Neuronal stem cell (in vitro differentiated cells): ENCODE results near the gene CCDC136. TPM values are rescaled to one million over a fixed set of nuclear protein-coding genes. Genes with fewer than 3 reads are reported as not detected.

ENCODE experiments used
- DNase-seq: peaks from one replicate; pipeline ENCODE4 v3.0.0-alpha.2; 2013; ENCODE audit warnings: low spot score
- H2AFZ ChIP-seq: one replicate; pipeline ENCODE4 v1.6.1; 2013; ENCODE audit warnings: mild to moderate bottlenecking, low read length, inconsistent platforms
- H2AK5ac ChIP-seq: 2 replicates; pipeline ENCODE4 v1.6.1; 2013; ENCODE audit warnings: low read depth, mild to moderate bottlenecking, inconsistent platforms, low read length, moderate library complexity, mixed read lengths
- H2BK120ac ChIP-seq: 2 replicates; pipeline ENCODE4 v1.6.1; 2013; ENCODE audit warnings: low read depth, mild to moderate bottlenecking, inconsistent platforms, low read length, moderate library complexity, mixed read lengths
- H2BK12ac ChIP-seq: one replicate; pipeline ENCODE4 v1.6.1; 2013; ENCODE audit warnings: low read length, inconsistent platforms
- H2BK15ac ChIP-seq: 2 replicates; pipeline ENCODE4 v1.6.1; 2013; ENCODE audit warnings: mild to moderate bottlenecking, low read length, inconsistent platforms, mixed read lengths
- H2BK5ac ChIP-seq: one replicate; pipeline ENCODE4 v1.6.1; 2013; ENCODE audit warnings: inconsistent platforms, mild to moderate bottlenecking, low read length, moderate library complexity
- H3K14ac ChIP-seq: one replicate; pipeline ENCODE4 v1.6.1; 2013; ENCODE audit warnings: low read length, inconsistent platforms
- H3K18ac ChIP-seq: 2 replicates; pipeline ENCODE4 v1.6.1; 2013; ENCODE audit warnings: low read length, inconsistent platforms
- H3K23ac ChIP-seq: 2 replicates; pipeline ENCODE4 v1.6.1; 2013; ENCODE audit warnings: low read depth, mild to moderate bottlenecking, mixed read lengths, low read length, inconsistent platforms; ENCODE audit not compliant: poor library complexity
- H3K27ac ChIP-seq: replicated peaks from 3 replicates; pipeline ENCODE4 v1.5.1; 2013; ENCODE audit warnings: low read length, inconsistent platforms
- H3K27me3 ChIP-seq, 3 experiments: 2 replicates each; pipeline ENCODE4 v1.6.1; 2013; ENCODE audit warnings: low read length in 3 of 3, mild to moderate bottlenecking in 2 of 3, inconsistent platforms in 1 of 3, low read depth in 1 of 3, mixed read lengths in 1 of 3, moderate library complexity in 1 of 3; ENCODE audit not compliant: control insufficient read depth in 3 of 3, insufficient read depth in 3 of 3
- H3K36me3 ChIP-seq, 2 donors: replicated peaks in 1 of 2; 2 replicates each; pipeline ENCODE4 v1.6.1; 2013; ENCODE audit warnings: low read length in 2 of 2; ENCODE audit not compliant: control insufficient read depth in 2 of 2, insufficient read depth in 2 of 2
- H3K4ac ChIP-seq: 2 replicates; pipeline ENCODE4 v1.6.1; 2013; ENCODE audit warnings: inconsistent platforms, mild to moderate bottlenecking, low read length, moderate library complexity
- H3K4me1 ChIP-seq, 2 donors: 1 replicate in 1 of 2; 2 replicates in 1 of 2; pipeline ENCODE4 v1.6.1; 2013; ENCODE audit warnings: low read length in 2 of 2, low read depth in 1 of 2; ENCODE audit not compliant: control insufficient read depth in 2 of 2, insufficient read depth in 1 of 2
- H3K4me2 ChIP-seq: one replicate; pipeline ENCODE4 v1.6.1; 2013; ENCODE audit warnings: mild to moderate bottlenecking, low read length, inconsistent platforms; ENCODE audit not compliant: insufficient read depth, poor library complexity, severe bottlenecking
- H3K4me3 ChIP-seq, 2 donors: 2 replicates each; pipeline ENCODE4 v1.5.1; 2013; ENCODE audit warnings: low read length in 2 of 2, mild to moderate bottlenecking in 2 of 2, inconsistent platforms in 1 of 2, moderate library complexity in 1 of 2
- H3K79me1 ChIP-seq: one replicate; pipeline ENCODE4 v1.6.1; 2013; ENCODE audit warnings: low read depth, mild to moderate bottlenecking, inconsistent platforms, low read length, moderate library complexity
- H3K9ac ChIP-seq: one replicate; pipeline ENCODE4 v1.6.1; 2013; ENCODE audit warnings: mild to moderate bottlenecking, low read depth, low read length, inconsistent platforms; ENCODE audit not compliant: poor library complexity
- H3K9me3 ChIP-seq, 2 donors: replicated peaks in 1 of 2; 2 replicates each; pipeline versions ENCODE3 to v1.6.1; 2013; ENCODE audit warnings: low read length in 2 of 2, mild to moderate bottlenecking in 2 of 2, inconsistent platforms in 1 of 2, low read depth in 1 of 2, mixed read lengths in 1 of 2, moderate library complexity in 1 of 2; ENCODE audit not compliant: control insufficient read depth in 2 of 2, insufficient read depth in 1 of 2
- H4K8ac ChIP-seq: one replicate; pipeline ENCODE4 v1.6.1; 2013; ENCODE audit warnings: low read depth, mild to moderate bottlenecking, inconsistent platforms, low read length, moderate library complexity
- H4K91ac ChIP-seq: one replicate; pipeline ENCODE4 v1.6.1; 2013; ENCODE audit warnings: low read length, low read depth, mild to moderate bottlenecking, inconsistent platforms; ENCODE audit not compliant: poor library complexity
- WGBS, 2 donors: extraction: QIAGEN DNeasy Blood & Tissue Kit; methylation state at CpG; one replicate each; pipeline ENCODE4 v1.1.7; 2013; ENCODE audit warnings: missing lambda C conversion rate in 2 of 2, mixed read lengths in 1 of 2; ENCODE audit not compliant: insufficient read length in 2 of 2, insufficient replicate concordance in 1 of 2; ENCODE audit errors: extremely low coverage in 2 of 2; 5-methylcytosine and 5-hydroxymethylcytosine counted together
- small RNA-seq: library from polyadenylated mRNA; stranded (forward); fragments of <200 nt; extraction: miRNeasy Mini kit (QIAGEN cat#:217004); gene quantifications from one replicate; pipeline ENCODE3, GENCODE V24; 2013; ENCODE audit not compliant: insufficient read depth

Gene CCDC136

GRCh38 chr7:128869944-128870285 lies 78.1 kb downstream of the CCDC136 start:
- Histone ChIP-seq H3K36me3 (peaks cover 13 to 14% of the 10 kb centered on the region in 2 donors), H3K14ac (no peak overlapping the region), H2BK5ac (no peak overlapping the region), H4K8ac (no peak overlapping the region), H3K4me2 (peak overlapping the region; percentile 99), H3K18ac (peak overlapping the region; percentile 92), H3K27ac (no peak overlapping the region), H3K27me3 (peaks cover 0 to 40% (median 34%) of the 10 kb centered on the region in 3 experiments), H3K79me1 (no peaks in the 10 kb centered on the region), H2BK120ac (no peak overlapping the region), H3K9ac (no peak overlapping the region), H3K23ac (no peak overlapping the region), H3K9me3 (no peaks in the 10 kb centered on the region), H4K91ac (no peak overlapping the region), H2BK15ac (peak overlapping the region; percentile 66), H2BK12ac (no peak overlapping the region), H2AFZ (peak overlapping the region; percentile 98), H3K4me3 (peak overlapping the region; percentile 46 to 79), H3K4ac (no peak overlapping the region), H2AK5ac (peak overlapping the region; percentile 36), H3K4me1 (peaks cover 0 to 11% of the 10 kb centered on the region in 2 donors)
- DNase-seq: peak; percentile 32
- WGBS, 2 donors: no CpG with 5 or more reads among the region's 30 CpGs

- DNase-seq: no peak
- Histone ChIP-seq H2BK12ac (no peak overlapping the region), H3K27me3 (peaks cover 0 to 42% (median 40%) of the 10 kb centered on the region in 3 experiments), H3K9ac (no peak overlapping the region), H4K91ac (no peak overlapping the region), H3K4me3 (no peak overlapping the region), H3K36me3 (peaks cover 3% of the 10 kb centered on the region in 2 donors), H2BK15ac (no peak overlapping the region), H3K4ac (no peak overlapping the region), H2BK5ac (no peak overlapping the region), H3K9me3 (no peaks in the 10 kb centered on the region), H3K79me1 (no peaks in the 10 kb centered on the region), H3K4me1 (peaks cover 0 to 11% of the 10 kb centered on the region in 2 donors), H2BK120ac (no peak overlapping the region), H3K23ac (no peak overlapping the region), H3K18ac (no peak overlapping the region), H2AK5ac (no peak overlapping the region), H4K8ac (no peak overlapping the region), H3K14ac (no peak overlapping the region), H3K27ac (no peak overlapping the region), H3K4me2 (no peak overlapping the region), H2AFZ (no peak overlapping the region)
- WGBS, 2 donors: no CpG with 5 or more reads among the region's 5 CpGs
Observed at GRCh38 chr7:128871050-128871449, 79.3 kb downstream of the CCDC136 start.

Small RNAs within 50 kb of the gene (small RNA-seq; reads per million reads assigned to genes)
- not detected for gene RN7SL81P
